ENCODE results near the gene TM7SF2. TPM values are rescaled to one million over a fixed set of nuclear protein-coding genes. Genes with fewer than 3 reads are reported as not detected.

TM7SF2 gene
- 38.0 and 41.0 TPM in 2 replicates for total RNA-seq

DNA sequence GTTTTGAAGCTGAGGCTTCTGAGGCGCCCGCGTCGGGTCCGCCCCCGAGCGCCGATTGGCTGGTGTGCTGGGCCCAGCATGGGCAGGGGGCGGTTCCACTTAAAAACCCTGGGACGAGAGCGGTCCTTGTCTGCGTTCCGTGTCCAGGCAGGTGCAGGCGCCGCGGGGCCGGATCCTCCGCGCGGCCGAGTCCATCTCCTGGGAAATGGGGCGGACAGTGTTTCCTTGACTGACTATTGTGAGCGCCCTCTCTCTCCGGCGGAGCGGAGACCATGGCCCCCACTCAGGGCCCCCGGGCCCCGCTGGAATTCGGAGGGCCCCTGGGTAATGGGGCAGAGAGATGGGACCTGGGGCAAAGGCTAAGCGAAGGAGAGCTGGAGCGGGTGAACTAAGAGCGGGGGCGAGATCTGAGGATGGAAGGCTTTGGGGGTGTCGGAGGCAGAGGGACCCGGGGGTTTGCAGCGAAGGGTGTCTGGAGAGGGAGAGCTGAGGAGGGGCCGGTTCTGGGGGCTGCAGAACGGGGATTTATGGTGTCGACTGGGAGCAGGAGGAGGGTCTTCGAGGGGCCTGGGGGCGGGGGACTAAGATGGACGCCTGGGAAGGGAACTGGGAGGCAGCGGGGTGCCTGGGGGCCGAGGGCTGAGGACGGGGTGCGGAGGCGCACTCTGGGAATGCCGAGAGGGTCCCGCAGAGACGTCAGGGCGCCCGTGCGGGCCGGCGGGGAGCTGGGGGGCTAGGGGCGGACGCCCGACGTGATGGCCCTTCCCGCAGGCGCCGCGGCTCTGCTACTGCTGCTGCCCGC, at the start of gene TM7SF2:
Gene TM7SF2, plus strand, starts transcription at position 129 of the 802 bp plus-strand sequence. Its CDS starts 144 bp downstream, at position 273.
- peak; percentile 81 for DNase-seq (ENCODE audit: low read depth)

DNA sequence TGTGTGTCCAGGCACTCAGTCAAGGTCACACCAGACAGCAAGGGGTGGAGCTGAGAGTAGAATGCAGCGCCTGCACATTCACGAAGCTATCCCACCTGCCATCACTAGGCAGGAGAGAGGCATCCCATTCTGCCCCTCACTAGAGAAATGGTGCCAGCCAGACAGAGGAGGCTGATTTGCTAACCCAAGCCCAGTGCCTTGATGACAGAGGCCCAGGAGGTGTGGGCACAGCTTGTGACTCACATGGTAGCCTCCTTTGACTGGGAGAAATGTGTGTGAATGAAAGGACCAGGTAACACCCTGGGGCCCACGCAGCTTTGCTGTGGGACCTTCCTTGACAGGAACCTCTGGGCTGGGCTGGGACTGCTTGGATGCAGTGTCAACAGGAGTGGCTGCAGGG, 48.1 kb upstream of the TM7SF2 start:
- DNase-seq (ENCODE audit: low read depth), result no peak

DNA sequence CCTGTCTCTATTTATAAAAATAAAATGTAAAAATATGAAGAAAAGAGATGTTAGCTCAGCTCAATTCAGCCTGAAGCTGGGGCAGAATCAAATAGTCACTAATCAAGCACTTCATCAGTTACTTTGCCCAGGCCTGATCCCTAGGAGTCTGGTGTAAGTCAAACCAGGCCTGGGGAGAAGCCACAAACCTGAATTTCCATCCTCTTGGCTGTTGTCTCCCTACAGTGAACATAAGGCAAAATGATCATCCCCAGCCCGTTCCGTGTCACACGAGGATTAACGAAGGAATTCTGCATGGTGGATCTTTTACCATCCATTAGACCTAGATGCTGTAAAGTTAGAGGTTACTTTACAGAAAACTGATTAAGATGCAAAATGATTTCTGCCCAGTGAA, 46.8 kb upstream of the TM7SF2 start:
- DNase-seq (ENCODE audit: low read depth), result no peak

DNA sequence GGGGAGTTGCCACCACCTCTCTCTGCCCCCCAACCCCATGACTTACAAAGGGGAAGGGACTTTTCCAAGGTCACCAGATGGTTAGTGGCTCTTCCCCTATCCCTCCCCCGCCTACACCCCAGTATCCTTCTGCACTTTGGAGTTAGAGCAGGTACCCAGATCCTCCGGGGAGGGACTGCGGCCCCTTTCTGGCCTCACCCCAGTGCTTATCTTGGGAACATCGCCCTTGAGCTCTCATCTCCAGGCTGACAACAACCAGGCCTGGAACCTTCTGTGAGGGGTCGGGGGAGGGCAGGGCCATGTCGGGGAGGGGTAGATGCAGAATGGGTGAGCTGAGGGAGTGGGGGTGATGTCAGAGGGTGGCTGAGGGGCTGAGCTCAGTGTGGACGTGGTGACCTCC, 45.8 kb upstream of the TM7SF2 start:
- no peak for DNase-seq (ENCODE audit: low read depth)

DNA sequence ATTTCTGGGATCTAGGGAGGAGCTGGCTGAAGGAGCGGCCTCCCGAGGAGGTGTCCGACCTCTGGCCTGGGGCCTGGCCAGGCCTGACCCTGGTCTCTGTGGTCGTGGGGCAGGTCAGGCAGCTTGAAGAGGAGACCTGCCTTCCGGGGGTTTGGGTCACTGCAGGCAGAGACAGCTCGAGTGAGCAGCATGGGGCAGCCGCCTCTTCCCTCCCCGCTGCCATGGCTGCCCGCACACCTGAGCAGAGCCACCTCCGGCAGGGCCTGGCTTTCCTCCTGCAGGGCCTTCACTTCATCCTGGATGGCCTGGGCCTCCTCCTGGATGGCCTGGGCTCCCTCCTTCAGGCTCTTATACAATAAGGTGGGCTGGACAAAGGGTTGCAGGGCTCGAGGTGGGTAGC, 45.4 kb upstream of the TM7SF2 start:
- no peak for DNase-seq (ENCODE audit: low read depth)

DNA sequence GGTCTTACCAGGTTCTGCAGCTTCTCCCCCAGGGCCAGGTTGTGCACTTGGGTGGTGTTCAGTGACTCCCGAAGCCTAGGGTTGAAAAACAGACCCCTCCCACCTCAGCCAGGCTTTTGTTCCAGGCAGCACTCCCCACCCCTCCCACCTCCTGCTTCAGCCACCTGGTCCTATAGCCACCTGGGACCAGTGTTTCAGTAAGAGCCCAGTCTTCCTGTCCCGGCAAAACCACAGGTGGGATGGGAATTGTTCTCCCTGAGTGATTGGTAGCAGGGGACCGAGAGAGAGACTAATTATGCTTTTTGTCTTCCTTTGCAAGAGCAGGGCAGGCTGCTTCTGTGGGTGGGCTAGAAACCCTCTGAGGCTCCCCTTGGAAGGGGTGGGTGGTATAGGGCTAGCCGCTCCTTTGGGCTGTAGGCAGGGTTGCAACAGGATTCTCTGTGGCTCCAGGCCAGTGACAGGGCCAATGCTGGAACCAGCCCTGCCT, 44.8 kb upstream of the TM7SF2 start:
- DNase-seq (ENCODE audit: low read depth), result no peak

DNA sequence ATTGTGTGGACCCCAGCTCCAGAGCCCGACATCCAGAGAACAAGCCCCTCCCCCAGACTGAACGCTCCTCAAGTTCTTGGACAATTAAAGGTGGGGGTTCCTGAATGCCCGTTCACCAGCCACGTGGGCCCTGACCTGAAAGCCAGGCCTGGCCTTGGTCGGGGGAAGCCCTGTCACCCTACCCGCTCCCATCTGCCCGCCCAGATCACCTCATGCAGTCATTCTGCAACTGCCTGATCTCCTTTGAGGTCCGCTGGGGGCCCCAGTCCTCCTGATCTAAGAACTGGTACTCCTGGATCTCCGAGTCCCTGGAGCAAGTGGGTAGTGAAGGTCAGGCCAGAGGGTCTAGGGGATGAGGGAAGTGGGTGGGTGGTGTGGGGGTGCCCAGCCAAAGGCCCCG, 44.2 kb upstream of the TM7SF2 start:
- no peak for DNase-seq (ENCODE audit: low read depth)

DNA sequence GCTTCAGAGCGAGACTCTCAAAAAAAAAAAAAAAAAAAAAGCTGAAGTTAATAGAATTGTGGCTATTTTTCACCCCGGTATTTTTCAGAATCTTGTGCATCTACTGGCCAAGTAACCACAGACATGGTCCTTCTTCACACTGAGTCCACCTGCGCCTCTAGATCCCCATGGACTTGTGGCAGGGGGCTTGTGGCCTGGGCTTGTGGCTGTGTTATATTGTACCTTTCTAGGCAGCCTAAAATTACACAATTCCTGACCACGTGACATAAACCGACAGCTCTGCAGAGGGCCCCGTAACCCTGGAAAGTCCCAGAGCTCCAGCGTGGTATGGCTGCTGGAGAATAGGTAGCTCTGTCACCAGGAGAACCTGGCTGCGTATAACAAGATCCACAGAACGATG, 42.5 kb upstream of the TM7SF2 start:
- peak; percentile 35 for DNase-seq (ENCODE audit: low read depth)

DNA sequence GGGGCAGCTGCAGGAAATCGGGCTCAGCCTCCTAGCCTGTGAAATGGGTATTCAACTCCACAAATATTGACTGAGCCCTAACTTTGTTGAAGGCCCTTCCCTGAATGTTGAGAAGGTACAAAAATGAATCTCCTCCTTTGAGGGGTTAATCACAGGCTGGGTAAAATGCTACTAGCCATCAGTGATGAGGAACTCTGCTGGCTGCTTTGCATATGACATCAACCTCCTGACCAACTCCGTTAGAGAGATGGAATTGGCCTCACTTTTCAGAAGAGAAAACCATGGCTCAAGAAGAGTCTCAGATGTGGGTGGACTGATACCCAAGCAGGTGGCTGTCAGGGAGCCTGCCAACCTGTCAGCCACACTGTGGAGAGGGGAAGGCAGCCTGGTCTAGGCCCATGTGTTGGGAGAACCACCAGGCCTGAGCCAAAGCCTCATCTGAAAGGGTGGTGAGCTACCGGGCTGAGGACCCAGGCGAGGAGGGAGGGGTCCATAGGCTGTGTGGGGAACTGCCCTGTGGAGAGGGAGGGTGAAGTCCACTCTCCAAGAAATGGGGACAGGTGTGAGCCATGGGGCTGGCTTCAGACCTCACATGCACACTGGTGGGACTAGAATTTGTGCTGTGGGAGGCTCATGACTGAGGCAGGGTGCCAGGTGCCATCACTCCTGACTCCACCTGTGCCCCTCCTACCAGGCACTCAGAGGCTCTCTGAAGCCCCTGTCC, 39.6 kb upstream of the TM7SF2 start:
- DNase-seq (ENCODE audit: low read depth), result no peak

DNA sequence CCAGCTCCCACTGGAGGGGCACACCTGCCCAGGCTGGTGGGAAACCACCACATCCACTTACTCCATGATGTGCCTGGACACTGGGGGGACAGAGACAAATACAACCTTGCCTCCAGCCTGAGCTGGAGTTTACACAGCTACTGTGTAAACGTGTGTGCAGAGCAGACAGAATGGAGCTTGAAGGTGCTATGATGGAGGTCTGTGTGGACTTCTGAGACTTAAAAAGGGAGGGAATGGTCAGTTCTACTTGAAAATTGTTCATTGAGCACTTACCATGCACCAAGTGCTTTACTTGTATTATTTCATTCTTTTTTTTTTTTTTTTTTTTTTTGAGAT, 39.1 kb upstream of the TM7SF2 start:
- DNase-seq (ENCODE audit: low read depth), result no peak

DNA sequence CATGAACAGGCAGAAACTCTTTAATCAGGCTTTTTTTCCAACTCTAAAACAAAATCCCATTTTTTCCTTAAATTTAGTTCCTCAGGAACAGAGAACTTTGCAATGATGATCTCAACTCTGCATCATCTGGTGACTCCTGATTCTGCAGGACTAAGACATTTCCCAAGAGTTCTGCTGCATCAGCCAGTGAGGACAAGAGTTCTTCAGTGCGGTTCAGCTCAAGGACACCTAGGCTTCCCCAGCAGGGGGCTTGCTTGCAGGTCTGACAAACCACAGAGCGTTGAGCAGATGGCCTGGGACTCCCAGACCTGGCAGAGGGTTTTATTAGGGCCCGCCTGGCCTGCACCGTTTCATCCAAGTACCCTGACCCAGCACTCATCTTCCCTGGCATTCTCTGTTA, 34.2 kb upstream of the TM7SF2 start:
- DNase-seq (ENCODE audit: low read depth), result no peak

DNA sequence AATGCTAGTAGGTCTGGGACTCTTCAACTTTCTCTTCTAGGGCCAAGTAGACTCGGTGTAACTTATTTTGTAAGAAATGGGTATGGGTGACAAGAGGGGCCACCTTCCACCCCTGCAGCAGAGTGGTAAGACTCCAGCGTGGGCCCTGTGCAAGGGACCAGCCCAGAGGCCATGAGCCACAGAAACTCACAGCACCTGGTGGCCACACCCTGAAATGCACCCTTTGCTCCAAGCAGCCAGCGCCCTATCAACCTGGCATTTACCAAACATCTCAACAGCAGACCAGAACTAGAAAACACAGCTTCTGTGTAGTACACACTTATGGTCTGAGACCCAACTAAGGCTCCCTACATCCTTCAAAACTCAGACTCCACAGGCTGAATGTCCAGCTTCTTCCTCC, 33.5 kb upstream of the TM7SF2 start:
- peak; percentile 29 for DNase-seq (ENCODE audit: low read depth)

DNA sequence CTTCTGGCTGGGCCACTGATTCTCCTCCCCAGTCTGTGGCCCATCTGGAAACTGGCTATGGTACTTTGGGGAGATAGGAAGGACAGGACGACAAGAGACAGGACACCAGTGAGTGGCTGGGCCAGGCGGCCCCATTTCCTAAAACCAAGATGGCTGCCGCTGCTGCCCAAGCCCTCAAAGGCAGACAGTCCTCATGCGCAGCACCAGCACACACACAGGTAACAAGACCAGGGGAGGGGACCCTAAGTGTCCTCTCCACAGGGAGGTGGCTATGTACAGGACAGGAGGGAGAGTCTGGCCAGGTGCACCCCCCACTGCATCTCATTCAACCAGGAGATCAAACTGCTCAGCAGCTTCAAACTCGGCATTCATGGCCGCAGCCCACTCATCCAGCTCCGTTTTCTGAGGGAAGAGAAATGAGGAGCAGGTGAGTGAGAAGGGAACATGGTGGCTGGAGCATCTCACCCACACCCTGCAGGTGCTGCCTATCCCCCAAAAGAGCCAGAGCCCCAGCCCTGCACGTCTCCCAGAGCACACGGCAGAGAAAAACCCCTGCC, 32.8 kb upstream of the TM7SF2 start:
- no peak for DNase-seq (ENCODE audit: low read depth)

DNA sequence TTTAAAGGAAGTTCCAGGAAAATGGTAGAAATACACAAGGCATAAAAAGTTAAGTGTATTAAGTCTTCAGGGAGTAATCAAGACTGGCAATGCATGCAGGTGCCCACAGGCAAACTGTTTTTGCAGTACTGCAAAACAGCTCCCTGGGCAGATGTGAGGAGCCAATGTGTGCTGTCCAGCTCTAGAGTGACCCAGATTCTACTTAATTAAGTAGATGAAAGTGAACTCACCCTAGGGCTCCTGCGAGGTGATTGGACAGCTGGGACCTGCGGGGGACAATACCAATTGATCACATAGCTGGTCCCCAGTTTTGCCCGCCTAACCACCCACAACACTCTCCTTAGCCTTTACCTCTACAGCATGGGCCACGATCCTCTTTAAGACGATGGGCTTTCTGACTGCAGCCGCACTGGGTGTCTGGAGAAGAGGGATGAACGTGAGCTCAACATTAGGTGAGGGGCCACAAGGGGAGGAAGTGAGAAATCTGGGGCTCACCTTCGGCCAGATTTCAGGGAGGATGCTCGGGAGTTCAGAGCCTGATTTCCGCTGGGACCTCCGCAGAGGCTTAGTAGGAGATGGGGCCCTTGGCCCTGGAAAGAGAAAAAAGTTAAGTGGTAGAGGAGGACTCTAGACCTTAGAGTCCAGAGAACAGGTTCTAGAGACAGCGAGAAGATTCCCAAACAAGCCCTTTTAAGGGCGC, 28.4 kb upstream of the TM7SF2 start:
- DNase-seq (ENCODE audit: low read depth), result no peak

DNA sequence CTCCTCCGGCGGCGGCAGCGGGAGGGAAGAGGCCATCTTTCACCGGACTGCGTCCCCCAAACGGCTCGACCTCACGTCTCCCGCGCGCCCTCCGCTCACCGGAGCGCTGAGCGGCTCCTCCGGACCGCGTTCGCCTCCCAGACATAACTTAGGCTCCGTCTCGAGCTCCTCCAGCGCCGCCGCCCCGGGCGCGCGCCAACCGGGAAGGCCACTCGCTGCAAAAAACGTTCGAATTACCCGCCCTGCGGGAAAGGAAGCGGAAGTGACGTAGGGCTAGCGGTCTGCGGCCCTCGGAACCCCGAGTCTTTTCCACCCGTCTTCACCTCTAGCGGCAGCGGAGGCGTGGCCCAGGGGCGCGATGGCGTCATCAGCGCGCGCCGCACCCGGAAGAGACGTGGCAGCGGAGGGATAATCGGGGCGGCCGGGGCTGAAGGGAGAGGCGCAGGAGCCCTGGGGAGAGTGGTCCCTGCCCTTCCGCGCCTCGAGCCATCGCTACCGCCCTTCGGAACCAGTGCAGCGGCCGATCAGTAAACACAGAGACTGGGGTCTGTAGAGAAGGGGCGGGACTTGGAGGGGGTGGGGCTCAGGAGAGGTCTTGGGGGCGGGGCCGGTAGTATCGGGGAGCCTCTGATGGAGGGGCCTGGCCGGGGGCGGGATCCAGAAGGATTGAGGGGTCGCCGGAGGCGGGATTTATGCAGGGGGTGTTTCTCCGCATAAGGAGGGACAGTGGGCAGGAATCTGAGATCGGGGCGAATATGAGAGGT, 27.7 kb upstream of the TM7SF2 start, which contains the start of the genes CDCA5 and ZFPL1:
Gene CDCA5, minus strand, starts transcription at position 207 of the 764 bp plus-strand sequence. Its CDS starts 62 bp downstream, at position 145.
Gene ZFPL1, plus strand, starts transcription at position 389 of the 764 bp plus-strand sequence. CDS start 477 bp downstream, outside the sequence.
- DNase-seq (ENCODE audit: low read depth), result peak; percentile 86

DNA sequence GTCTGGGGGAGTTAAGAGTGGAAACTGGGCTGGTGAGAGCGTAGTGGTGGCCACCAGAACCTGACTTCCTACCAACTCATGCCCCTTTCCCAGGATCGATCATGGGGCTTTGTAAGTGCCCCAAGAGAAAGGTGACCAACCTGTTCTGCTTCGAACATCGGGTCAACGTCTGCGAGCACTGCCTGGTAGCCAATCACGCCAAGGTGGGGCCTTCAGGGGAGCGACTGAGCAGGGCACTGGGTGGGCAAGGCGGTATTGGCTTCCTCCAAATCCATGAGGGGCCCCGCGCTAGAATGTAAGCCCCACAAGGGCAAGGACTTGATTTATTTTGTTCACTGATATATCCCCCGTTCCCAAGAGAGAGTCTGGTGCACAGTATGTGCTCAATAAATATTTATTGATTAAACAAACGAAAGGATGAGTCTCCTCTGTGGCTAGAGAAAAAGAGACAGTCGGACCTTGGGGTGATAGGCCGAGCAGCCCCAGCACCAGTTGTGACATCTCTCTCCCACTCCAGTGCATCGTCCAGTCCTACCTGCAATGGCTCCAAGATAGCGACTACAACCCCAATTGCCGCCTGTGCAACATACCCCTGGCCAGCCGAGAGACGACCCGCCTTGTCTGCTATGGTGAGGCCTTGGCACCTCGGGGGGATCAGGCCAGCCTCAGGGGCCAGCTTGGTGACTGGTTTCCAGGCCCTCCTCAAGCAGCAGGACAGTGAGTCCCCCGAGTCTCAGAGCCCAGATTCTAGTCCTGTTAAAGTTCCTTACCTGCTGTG, 26.9 kb upstream of the TM7SF2 start:
- DNase-seq (ENCODE audit: low read depth), result no peak

DNA sequence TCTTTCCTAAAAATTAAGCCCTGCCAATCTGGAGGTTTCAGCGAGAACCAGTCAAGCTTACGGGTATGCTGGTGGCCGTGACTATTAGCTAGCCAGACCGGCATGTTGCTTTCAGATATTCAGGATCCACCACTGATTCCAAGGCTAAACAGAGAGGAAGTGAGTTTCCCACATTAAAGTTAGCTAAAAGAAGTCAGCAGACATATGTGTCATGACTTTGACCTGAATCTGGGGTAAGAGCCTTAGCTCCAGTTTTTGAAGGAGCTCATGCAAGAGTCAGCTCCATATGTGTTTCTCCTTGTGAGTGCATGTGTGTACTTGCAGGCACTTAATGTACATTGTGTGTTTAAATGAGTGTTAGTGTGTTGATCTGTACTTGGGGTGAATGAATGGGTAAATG, 26.2 kb upstream of the TM7SF2 start:
- DNase-seq (ENCODE audit: low read depth), result no peak

DNA sequence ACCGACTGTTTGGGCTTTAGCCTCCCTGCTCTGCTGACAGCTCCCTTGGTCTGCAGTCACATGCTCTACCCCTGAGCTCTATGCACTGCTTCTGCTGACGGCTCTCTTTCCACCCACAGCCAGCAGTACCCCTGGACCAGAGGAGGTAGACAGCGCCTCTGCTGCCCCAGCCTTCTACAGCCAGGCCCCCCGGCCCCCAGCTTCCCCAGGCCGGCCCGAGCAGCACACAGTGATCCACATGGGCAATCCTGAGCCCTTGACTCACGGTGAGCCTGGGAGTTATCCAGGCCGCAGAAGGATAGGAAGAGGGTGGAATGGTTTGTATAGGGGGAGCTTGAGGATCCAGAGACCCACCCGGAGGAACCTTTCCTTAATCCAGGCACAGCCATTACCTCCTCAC, 24.9 kb upstream of the TM7SF2 start:
- DNase-seq (ENCODE audit: low read depth), result no peak

DNA sequence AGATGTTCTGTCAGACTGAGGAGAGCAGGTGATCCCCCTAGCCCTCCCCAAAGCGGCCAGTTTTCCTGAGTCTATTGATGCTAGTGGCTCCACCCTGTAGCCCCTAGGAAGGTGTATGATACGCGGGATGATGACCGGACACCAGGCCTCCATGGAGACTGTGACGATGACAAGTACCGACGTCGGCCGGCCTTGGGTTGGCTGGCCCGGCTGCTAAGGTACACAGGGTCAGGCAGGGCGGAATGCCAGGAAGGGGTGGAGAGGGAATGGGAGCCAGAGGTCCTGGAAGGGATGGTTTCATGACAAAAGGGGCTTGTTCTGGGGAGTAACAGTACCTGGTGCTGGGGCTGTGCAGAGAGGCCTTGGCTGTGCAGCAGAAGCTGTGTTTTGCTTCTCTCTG, 24.5 kb upstream of the TM7SF2 start:
- DNase-seq (ENCODE audit: low read depth), result no peak

DNA sequence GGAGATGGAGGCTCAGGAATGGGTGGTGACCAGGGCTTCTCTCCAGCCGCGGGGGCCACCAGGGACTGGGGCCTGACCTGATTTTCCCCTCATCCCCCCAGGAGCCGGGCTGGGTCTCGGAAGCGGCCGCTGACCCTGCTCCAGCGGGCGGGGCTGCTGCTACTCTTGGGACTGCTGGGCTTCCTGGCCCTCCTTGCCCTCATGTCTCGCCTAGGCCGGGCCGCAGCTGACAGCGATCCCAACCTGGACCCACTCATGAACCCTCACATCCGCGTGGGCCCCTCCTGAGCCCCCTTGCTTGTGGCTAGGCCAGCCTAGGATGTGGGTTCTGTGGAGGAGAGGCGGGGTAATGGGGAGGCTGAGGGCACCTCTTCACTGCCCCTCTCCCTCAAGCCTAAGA, 23.8 kb upstream of the TM7SF2 start:
- no peak for DNase-seq (ENCODE audit: low read depth)

DNA sequence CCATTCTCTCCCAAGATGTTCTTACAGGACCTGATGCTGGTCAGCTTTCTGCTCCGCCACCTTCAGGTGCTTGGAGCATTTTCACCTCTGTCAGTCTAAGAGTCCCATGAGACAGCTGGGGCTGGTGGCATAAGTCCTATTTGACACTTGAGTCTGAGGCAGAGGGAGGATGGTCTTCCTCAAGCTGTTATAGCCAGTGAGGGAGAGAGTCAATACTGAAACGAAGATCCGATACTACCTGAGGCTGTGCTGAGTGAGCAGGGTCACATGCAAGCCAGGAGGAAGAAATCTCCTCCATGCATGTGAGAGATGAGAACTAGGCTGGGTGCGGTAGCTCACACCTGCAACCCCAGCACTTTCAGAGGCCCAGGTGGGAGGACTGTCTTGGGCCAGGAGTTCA, 22.1 kb upstream of the TM7SF2 start:
- DNase-seq (ENCODE audit: low read depth), result no peak

Data from renal cortical epithelial cell (primary cell).